Stimulated activated CD8-positive, alpha-beta memory T cell treated with anti-CD3 and anti-CD28 coated beads, Interleukin-4, amount 100 ng/mL, for 24 hours (primary cell): Measurements from ENCODE around the gene TRIP6.
"Not testable (repeated sequence)": the region's sequence is repeated elsewhere in the genome, so short reads cannot be mapped to it uniquely, and the experiment has no call there.

Experiments
- DNase-seq: peaks from one replicate; pipeline ENCODE4 v3.0.0-alpha.2; 2020; ENCODE audit warnings: low read depth

The TRIP6 gene

DNA sequence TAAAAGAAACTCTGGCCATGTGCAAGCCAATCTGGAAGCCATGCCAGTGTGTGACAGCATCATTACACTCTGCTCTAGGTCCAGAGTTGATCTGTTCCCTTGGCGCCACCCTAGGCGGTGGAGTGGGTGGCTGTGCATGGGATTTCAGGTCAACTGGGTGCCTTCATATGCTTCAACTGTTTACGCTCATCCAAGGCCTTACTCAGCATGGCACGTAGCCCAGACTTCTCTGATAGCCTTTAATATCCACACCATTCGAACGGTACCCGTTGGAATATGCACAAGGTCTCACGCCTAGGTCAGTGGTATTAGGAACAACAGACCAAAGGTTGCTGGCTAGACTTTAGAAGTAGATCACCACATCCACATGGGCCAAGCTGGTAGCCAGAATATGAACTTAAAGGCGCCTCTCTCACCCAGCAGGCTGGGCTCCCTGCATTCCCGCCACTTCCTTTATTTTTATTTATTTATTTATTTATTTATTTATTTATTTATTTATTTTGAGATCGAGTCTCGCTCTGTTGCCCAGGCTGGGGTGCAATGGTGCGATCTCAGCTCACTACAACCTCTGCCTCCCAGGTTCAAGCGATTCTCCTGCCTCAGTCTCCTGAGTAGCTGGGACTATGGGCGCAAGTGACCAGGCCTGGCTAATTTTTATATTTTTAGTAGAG lies 47.2 kb downstream of the TRIP6 start:
- no peak for DNase-seq

- no peak for DNase-seq
Measured at GRCh38 chr7:100914879-100915447, 47.8 kb downstream of the TRIP6 start.

GRCh38 chr7:100919335-100919734 lies 52.1 kb downstream of the TRIP6 start:
- DNase-seq: not testable (repeated sequence)

- not testable (repeated sequence) for DNase-seq
Measured at GRCh38 chr7:100919779-100920437, 52.7 kb downstream of the TRIP6 start.

DNA sequence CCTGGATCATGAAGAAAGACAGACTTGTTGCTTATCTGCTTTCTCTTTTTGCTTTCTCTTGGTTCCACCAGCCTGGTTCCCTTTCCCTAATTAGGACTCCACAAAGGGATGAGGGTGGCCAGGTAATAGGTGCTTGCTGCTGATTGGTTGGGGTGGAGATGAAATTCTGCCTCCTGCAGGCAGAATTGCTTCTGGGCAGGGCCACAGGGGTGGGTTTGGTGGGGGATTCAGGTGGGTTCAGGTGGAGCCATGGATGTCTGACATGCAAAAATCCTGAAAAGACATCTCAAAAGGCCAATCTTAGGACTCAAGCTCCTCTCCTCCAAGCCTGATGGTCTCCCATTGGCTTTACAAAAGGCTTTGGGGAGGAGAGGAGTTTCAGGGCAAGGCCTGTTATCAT lies 53.9 kb downstream of the TRIP6 start:
- DNase-seq: no peak
